GM12873 (cell line): ENCODE data around the gene SYT3.

Experiments used
- TF ChIP-seq, protein P1 (sequence below): IDR thresholded peaks from 2 replicates; pipeline ENCODE4 v1.5.1; 2012; ENCODE audit warnings: low read depth, mild to moderate bottlenecking, moderate library complexity, low read length, control low read depth; ENCODE audit not compliant: insufficient read depth; ENCODE audit errors: missing control alignments

The SYT3 gene

DNA sequence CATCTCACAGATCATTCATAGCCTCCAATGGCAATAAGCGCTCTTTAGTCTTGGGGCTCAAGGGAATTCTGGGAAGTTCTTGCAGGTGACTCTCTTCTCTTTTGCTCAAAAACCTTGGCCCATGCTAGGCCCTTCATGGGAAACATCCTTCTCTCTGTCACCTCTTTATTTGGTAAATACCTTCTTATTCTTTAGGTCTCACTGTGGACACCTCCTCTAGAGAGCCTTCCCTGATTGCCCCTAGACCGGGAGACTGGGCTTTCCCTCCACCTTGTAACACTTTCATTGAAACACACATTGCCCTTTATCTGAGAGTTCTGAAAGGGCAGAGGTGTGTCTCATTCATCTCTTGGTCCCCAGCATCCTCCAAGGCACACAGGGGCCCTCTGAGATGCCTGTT, 11.5 kb upstream of the SYT3 start:
- TF ChIP-seq, protein P1, sequence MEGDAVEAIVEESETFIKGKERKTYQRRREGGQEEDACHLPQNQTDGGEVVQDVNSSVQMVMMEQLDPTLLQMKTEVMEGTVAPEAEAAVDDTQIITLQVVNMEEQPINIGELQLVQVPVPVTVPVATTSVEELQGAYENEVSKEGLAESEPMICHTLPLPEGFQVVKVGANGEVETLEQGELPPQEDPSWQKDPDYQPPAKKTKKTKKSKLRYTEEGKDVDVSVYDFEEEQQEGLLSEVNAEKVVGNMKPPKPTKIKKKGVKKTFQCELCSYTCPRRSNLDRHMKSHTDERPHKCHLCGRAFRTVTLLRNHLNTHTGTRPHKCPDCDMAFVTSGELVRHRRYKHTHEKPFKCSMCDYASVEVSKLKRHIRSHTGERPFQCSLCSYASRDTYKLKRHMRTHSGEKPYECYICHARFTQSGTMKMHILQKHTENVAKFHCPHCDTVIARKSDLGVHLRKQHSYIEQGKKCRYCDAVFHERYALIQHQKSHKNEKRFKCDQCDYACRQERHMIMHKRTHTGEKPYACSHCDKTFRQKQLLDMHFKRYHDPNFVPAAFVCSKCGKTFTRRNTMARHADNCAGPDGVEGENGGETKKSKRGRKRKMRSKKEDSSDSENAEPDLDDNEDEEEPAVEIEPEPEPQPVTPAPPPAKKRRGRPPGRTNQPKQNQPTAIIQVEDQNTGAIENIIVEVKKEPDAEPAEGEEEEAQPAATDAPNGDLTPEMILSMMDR: no peak

DNA sequence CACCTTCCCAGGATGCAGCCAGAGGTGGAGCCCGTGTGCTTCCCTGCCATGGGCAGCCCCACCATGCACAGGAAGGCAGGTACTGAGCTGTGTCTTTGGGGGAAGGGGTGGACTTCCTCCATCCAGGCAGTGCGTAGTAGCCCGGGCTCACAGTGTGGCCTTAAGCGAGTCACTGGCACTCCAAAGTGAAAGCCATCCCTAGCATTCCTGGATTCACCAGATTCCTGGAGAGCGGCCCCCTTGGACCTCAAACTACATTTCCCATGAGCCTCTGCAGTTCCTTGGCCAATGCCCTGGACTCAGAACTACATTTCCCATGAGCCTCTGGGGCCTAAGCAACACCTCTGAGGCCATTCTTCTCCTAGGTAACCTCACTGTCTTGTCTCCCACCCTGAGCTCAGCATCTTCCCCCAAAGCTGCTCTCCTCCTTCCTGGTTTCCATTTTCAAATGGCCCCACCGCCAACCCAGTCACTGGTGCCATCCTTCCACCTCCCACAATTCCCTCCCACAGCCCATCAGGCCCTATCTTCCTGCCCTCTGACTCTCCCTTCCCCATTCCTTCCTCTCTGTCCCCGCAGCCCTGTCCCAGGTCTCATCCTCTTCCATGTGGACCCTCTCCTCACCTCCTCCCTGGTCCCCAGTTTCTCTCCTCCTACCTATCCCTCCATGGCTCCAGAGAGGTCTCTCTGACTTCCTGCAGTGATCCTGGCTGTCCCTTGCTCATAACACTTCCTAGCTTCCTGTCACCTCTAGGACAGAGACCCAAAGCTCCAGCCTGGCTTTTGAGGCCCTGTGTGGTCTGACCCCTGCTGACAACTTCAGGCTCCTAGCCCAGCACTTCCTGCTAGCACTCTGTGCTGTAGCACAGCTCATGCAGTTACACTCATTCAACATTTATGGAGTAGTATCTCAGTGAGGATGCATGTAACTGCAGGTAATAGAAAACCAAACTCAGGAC, 10.0 kb upstream of the SYT3 start, which contains the start of gene C19orf81:
TSS of gene C19orf81 (plus strand) at position 13 of the 959 bp plus-strand sequence. CDS start at position 13, 0 bp downstream.
- TF ChIP-seq, protein P1: no peak

DNA sequence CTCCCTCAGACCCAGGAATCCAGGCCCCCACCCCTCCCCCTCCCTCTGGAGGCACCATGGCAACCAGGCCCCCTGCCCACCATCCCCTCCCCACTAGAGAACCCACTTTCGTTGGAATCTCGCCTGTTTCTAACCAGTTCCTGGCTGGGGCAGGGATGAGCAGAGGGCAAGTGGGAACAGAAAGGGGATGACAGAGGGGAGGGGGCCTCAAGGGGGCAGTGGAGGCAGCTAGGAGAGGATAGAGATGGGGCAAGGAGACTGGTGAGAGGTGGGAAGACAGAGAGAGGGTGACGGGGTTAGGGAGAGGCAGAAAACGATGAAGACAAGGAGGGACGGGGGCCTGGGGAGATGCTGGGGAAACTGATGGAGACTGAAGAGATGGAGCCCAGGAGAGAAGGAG, 9.0 kb upstream of the SYT3 start:
- TF ChIP-seq, protein P1: no peak

DNA sequence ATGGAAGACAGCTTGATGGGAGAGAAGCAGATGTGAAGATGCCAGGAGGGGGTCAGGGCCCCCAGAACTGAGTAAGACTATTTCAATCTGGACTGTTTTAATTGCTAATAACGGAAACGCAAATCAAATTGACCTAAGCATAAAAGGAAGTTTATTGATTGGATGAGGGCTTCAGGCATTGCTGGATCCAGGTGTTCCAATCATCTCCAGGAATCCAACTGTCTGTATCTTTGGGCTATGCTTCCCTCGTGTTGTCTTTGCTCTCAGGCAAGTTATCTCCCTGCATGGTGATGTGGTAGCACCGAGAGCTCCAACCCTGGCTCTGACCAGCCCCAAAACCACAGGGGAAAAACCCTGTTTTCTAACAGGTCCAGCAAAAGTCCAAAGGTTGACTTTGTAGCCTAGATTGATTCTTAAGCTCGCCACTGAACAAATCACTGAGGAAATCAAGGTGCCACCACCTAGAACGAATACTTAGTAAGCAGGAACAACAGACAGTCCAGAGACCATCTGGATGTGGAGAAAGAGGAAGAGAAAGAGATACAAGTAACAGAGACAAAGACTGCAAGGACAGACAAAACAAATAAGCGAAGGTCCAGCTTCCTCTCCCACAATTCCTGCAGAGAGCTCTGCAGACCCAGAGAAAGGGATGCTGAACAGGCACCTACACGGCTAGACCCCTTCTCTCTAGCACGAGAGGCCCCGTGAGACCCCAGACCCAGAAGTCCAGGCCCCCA, 8.4 kb upstream of the SYT3 start:
- TF ChIP-seq, protein P1: no peak

DNA sequence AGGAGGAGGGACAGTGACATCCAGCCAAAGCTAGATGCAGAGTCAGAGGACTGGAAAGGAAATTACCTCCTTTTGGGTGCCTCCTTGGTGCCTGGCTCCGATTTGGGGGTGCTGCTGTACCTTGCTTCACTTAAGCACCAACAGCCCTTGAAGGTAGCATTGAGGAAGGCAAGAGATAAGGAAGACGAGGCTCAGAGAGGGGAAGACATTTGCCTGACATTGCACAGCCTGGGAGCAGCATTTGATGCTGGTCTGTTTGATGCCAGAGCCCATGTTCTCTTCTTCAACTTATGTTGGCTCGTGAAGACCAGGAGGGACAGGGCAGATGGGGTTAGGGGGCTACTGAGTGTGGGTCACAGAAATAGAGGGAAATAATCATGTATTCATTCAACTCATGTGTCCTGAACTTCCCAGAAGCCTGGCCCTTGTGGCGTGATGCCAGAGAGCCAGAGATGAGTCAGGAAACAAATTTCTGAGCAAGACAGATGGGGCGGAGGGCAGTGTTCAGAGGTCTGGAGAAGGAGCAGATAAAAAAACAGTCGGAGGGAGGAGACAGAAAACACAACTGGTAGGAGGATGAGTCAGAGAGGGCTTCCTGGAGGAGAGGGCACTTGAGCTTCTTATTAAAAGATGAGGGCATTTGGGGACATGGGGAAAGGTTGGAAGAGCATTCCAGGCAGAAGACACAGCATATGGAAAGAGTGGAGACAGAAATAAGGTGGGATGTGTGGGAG, 6.6 kb upstream of the SYT3 start:
- TF ChIP-seq, protein P1: no peak

DNA sequence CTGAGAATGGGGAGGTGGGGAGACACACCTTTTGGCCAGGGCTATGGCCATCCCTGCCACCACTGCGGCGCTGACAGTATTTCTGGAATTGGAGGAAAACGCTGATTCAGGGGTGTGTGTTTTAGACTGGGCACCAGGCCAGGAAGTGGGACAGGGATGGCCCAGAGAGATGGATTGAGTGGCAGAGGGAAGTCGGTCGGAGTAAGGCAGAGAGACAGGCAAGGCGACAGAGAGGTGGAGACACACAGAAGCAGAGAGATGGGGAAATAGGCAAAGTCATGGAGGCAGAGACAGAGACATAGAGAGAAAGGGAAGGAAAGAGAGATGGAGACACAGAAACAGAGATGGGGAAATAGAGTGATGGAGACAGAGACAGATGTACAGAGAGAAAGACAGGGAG, 5.4 kb upstream of the SYT3 start:
- TF ChIP-seq, protein P1: no peak
